Testis (tissue), 2 donors: ENCODE data around the gene MMRN2.

ENCODE experiments used
- CTCF ChIP-seq, 3 experiments: fragments of 450-650 bp in 2 of 3; fragments of 200-600 bp in 1 of 3; sonication (generic) in 1 of 3; IDR thresholded peaks; one replicate each; pipeline ENCODE4 v1.5.1; 2016 to 2019; ENCODE audit warnings: antibody characterized with exemption in 3 of 3, mild to moderate bottlenecking in 2 of 3, moderate library complexity in 1 of 3
- POLR2A ChIP-seq: fragments of 450-650 bp; IDR thresholded peaks from one replicate; pipeline ENCODE4 v1.6.1; 2017; ENCODE audit warnings: antibody characterized with exemption, mild to moderate bottlenecking, moderate library complexity

DNA sequence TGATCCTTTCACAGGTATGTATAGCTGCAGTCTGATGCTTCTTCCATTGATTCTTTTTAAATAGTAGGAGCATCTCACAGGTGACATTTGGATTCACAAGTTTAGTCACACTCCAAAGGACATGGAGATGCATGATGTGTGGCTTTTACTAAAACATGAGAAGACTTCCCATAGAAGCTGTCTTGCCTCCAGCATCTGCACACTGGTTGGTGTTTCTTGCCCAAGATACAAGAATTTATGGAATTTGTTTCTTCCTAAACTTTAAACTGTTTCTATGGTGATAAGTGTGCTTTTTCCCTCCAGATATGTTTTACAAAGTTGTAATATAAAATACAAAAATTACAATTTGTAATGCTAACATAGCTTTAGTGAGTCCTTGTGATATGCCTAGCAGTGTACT is 35.0 kb upstream of the MMRN2 start:
- TF ChIP-seq CTCF (IDR thresholded peaks at IDR 0.05) = no peak
- no peak for TF ChIP-seq POLR2A
